Hepatocyte (in vitro differentiated cells): ENCODE measurements around the gene MYH6.

Experiments used
- CTCF ChIP-seq: fragments of 200-600 bp; sonication (generic); IDR thresholded peaks from 2 replicates; pipeline ENCODE4 v1.5.1; 2016; ENCODE audit warnings: antibody characterized with exemption, mild to moderate bottlenecking; ENCODE audit not compliant: poor library complexity
- EZH2 ChIP-seq: fragments of 200-600 bp; sonication (generic); IDR thresholded peaks from 2 replicates; pipeline ENCODE4 v1.6.1; 2016; ENCODE audit warnings: antibody characterized with exemption, mild to moderate bottlenecking, borderline replicate concordance
- EZH2phosphoT487 ChIP-seq: fragments of 200-600 bp; sonication (generic); IDR thresholded peaks from one replicate; pipeline ENCODE4 v1.6.1; 2018; ENCODE audit warnings: antibody characterized with exemption, mild to moderate bottlenecking, low read depth, moderate library complexity; ENCODE audit not compliant: unreplicated experiment, severe bottlenecking

GRCh38 chr14:23414254-23414653 is 6.2 kb upstream of the MYH6 start:
- TF ChIP-seq CTCF, result no peak
- TF ChIP-seq EZH2, result no peak
- no peak for TF ChIP-seq EZH2phosphoT487
